HEK293 (cell line): ENCODE data around the gene SEMG1.

Experiments
- CTCF ChIA-PET: fragments of 350-600 bp; formaldehyde crosslinking; extraction: SDS; loops from one replicate; lab custom pipeline; 2021; ENCODE audit warnings: antibody characterized with exemption; lab: Yijun Ruan, JAX
- POLR2A ChIA-PET: fragments of 300-600 bp; formaldehyde crosslinking; extraction: SDS; loops from one replicate; lab custom pipeline; 2020; ENCODE audit warnings: antibody characterized with exemption, inconsistent platforms; lab: Yijun Ruan, JAX
- H3K27ac ChIP-seq: fragments of 200-500 bp; sonication (Bioruptor generic); 2 replicates; pipeline ENCODE4 v1.5.1; 2014; ENCODE audit warnings: low read depth, low read length, control low read depth, inconsistent platforms; ENCODE audit errors: extremely low read depth
- H3K36me3 ChIP-seq, 2 experiments: fragments of 200-500 bp in 1 of 2; sonication (Bioruptor generic) in 1 of 2; 1 replicate in 1 of 2; 2 replicates in 1 of 2; pipeline ENCODE4 v1.5.1; 2014 to 2017; ENCODE audit warnings: inconsistent platforms in 2 of 2, low read length in 2 of 2; ENCODE audit not compliant: control insufficient read depth in 2 of 2, insufficient read depth in 1 of 2
- H3K4me1 ChIP-seq: fragments of 200-500 bp; sonication (Bioruptor generic); 2 replicates; pipeline ENCODE4 v1.5.1; 2014; ENCODE audit warnings: mild to moderate bottlenecking, low read length, inconsistent platforms; ENCODE audit not compliant: control insufficient read depth, insufficient read depth
- H3K4me3 ChIP-seq: 2 replicates; pipeline ENCODE4 v1.5.1; 2011; ENCODE audit warnings: low read depth, mild to moderate bottlenecking, control low read depth, low read length, moderate library complexity
- H3K9me3 ChIP-seq: fragments of 200-500 bp; sonication (Bioruptor generic); 2 replicates; pipeline ENCODE4 v1.5.1; 2014; ENCODE audit warnings: low read depth, low read length, inconsistent platforms; ENCODE audit not compliant: control insufficient read depth, insufficient read depth
- CTCF ChIP-seq: fragments of 450-650 bp; formaldehyde crosslinking; IDR thresholded peaks from 2 replicates; pipeline ENCODE4 v1.5.1; 2016; ENCODE audit warnings: missing biosample characterization, missing genetic modification characterization
- KLF1 ChIP-seq: fragments of 450-650 bp; formaldehyde crosslinking; IDR thresholded peaks from 2 replicates; pipeline ENCODE4 v1.5.1; 2016; ENCODE audit warnings: missing biosample characterization, missing genetic modification characterization
- PRDM10 ChIP-seq: fragments of 450-650 bp; formaldehyde crosslinking; IDR thresholded peaks from 2 replicates; pipeline ENCODE4 v1.5.1; 2016; ENCODE audit warnings: missing biosample characterization, missing genetic modification characterization
- PRDM4 ChIP-seq: fragments of 450-650 bp; formaldehyde crosslinking; IDR thresholded peaks from 2 replicates; pipeline ENCODE4 v1.5.1; 2017; ENCODE audit warnings: missing biosample characterization, missing genetic modification characterization
- ZBTB11 ChIP-seq: fragments of 450-650 bp; formaldehyde crosslinking; conservative IDR thresholded peaks from 2 replicates; pipeline ENCODE4 v1.5.1; 2016; ENCODE audit warnings: low read depth, missing biosample characterization, missing genetic modification characterization
- ZNF266 ChIP-seq: fragments of 450-650 bp; formaldehyde crosslinking; IDR thresholded peaks from 2 replicates; pipeline ENCODE4 v1.5.1; 2016; ENCODE audit warnings: missing biosample characterization, missing genetic modification characterization, low read depth
- ZNF37A ChIP-seq: fragments of 450-650 bp; IDR thresholded peaks from 2 replicates; pipeline ENCODE4 v1.5.1; 2018; ENCODE audit warnings: missing biosample characterization, missing genetic modification characterization
- ZNF585B ChIP-seq: fragments of 450-650 bp; formaldehyde crosslinking; IDR thresholded peaks from 2 replicates; pipeline ENCODE4 v1.5.1; 2016; ENCODE audit warnings: missing biosample characterization, missing genetic modification characterization
- ZNF600 ChIP-seq: fragments of 450-650 bp; formaldehyde crosslinking; IDR thresholded peaks from 2 replicates; pipeline ENCODE4 v1.5.1; 2016; ENCODE audit warnings: missing biosample characterization, missing genetic modification characterization
- ZNF610 ChIP-seq: fragments of 450-650 bp; formaldehyde crosslinking; IDR thresholded peaks from 2 replicates; pipeline ENCODE4 v1.5.1; 2016; ENCODE audit warnings: missing biosample characterization, missing genetic modification characterization, borderline replicate concordance
- ZNF692 ChIP-seq: fragments of 450-650 bp; formaldehyde crosslinking; IDR thresholded peaks from 2 replicates; pipeline ENCODE4 v1.5.1; 2016; ENCODE audit warnings: missing biosample characterization, missing genetic modification characterization
- ZNF704 ChIP-seq: fragments of 450-650 bp; formaldehyde crosslinking; IDR thresholded peaks from 2 replicates; pipeline ENCODE4 v1.5.1; 2016; ENCODE audit warnings: missing biosample characterization, missing genetic modification characterization
- ZNF791 ChIP-seq: fragments of 450-650 bp; formaldehyde crosslinking; IDR thresholded peaks from 2 replicates; pipeline ENCODE4 v1.5.1; 2016; ENCODE audit warnings: missing biosample characterization, missing genetic modification characterization

The SEMG1 gene

GRCh38 chr20:45206725-45207124, at the start of gene SEMG1:
Gene SEMG1 (plus strand): TSS chr20:45207033. CDS start chr20:45207054, 21 bp downstream.
- TF ChIP-seq ZNF266 (tag by site-specific recombination) (no peak), PRDM10 (tag by site-specific recombination) (no peak), ZNF704 (tag by site-specific recombination) (no peak), ZBTB11 (tag by site-specific recombination) (no peak), ZNF37A (no peak), CTCF (tag by site-specific recombination) (no peak), ZNF610 (no peak), KLF1 (tag by site-specific recombination) (no peak), ZNF600 (tag by site-specific recombination) (no peak), ZNF585B (tag by site-specific recombination) (no peak)
- TF ChIP-seq, all 188 proteins: peak for 0
- no peaks in the 10 kb centered on the region for H3K9me3 ChIP-seq
- no peak within 1 kb of the TSS for H3K4me3 ChIP-seq
- H3K4me1 ChIP-seq, result peaks cover 3% of the 10 kb centered on the region; the same call in 1 of the 2 replicates
- CTCF ChIA-PET, result interaction anchor here (0.7 kb wide), 1 partner anchor 68 kb away, joined by 3 read pairs; no protein-coding TSS in a partner anchor
- H3K27ac ChIP-seq, result no peak within 1 kb of the TSS
- H3K36me3 ChIP-seq, result no peaks in the 10 kb centered on the region
- POLR2A ChIA-PET, result no interaction called here

- CTCF ChIA-PET, result interaction anchor here (1.1 to 1.7 kb wide), 4 partner anchors 11 to 161 kb away, joined by 3 to 7 read pairs (median 3); no protein-coding TSS in a partner anchor
- no peaks in the 10 kb centered on the region; the same call in 1 of the 2 replicates for H3K9me3 ChIP-seq
- TF ChIP-seq ZNF704 (tag by site-specific recombination), result no peak
- 0 out of 2 replicates have a peak, but pooled peaks have one; percentile 24 for TF ChIP-seq ZNF692 (tag by site-specific recombination)
- TF ChIP-seq ZNF791, result no peak
- peak; percentile 86 for TF ChIP-seq PRDM4 (tag by site-specific recombination)
Observed at GRCh38 chr20:45157962-45158361, 48.9 kb upstream of the SEMG1 start.

More at GRCh38 chr20:45157962-45158361, 48.9 kb upstream of the SEMG1 start:
- Histone ChIP-seq H3K4me1 (no peaks in the 10 kb centered on the region), H3K27ac (no peak overlapping the region), H3K36me3 (no peaks in the 10 kb centered on the region), H3K4me3 (no peak overlapping the region)
- POLR2A ChIA-PET, result interaction anchor here (0.6 to 0.7 kb wide), 2 partner anchors 119 to 197 kb away, joined by 3 read pairs; partner anchors contain the start of gene TOMM34
